HUES6 (cell line): ENCODE data around the gene MYOCOS.

Experiments
- H3K27ac ChIP-seq: 2 replicates; pipeline ENCODE4 v1.7.0; 2013; ENCODE audit warnings: low read depth, mild to moderate bottlenecking, low read length, inconsistent platforms
- H3K27me3 ChIP-seq: 2 replicates; pipeline ENCODE4 v1.6.1; 2013; ENCODE audit warnings: low read length; ENCODE audit not compliant: control insufficient read depth, insufficient read depth
- H3K36me3 ChIP-seq: 2 replicates; pipeline ENCODE4 v1.6.1; 2013; ENCODE audit warnings: low read length; ENCODE audit not compliant: control insufficient read depth, insufficient read depth
- H3K4me1 ChIP-seq: 2 replicates; pipeline ENCODE4 v1.6.1; 2013; ENCODE audit warnings: low read length; ENCODE audit not compliant: control insufficient read depth, insufficient read depth
- H3K4me3 ChIP-seq: 2 replicates; pipeline ENCODE4 v1.5.1; 2013; ENCODE audit warnings: low read depth, low read length
- H3K9ac ChIP-seq: one replicate; pipeline ENCODE4 v1.6.1; 2013; ENCODE audit warnings: mild to moderate bottlenecking, low read length
- H3K9me3 ChIP-seq: 2 replicates; pipeline ENCODE4 v1.6.1; 2013; ENCODE audit warnings: low read depth, low read length; ENCODE audit not compliant: control insufficient read depth, insufficient read depth

Gene MYOCOS, protein sequence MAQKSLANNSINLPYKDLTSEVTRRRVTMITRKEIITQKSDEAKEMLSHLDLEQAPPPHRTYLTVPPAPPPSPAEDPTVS

GRCh38 chr1:171622152-171622462, at the start of gene MYOCOS:
Gene MYOCOS (plus strand): TSS chr1:171622243. CDS start chr1:171623884, 1,641 bp downstream.
- Histone ChIP-seq H3K27me3 (no peaks in the 10 kb centered on the region), H3K27ac (no peak within 1 kb of the TSS), H3K9me3 (no peaks in the 10 kb centered on the region), H3K9ac (no peak within 1 kb of the TSS), H3K4me3 (no peak within 1 kb of the TSS), H3K36me3 (no peaks in the 10 kb centered on the region), H3K4me1 (peaks cover 8% of the 10 kb centered on the region)

DNA sequence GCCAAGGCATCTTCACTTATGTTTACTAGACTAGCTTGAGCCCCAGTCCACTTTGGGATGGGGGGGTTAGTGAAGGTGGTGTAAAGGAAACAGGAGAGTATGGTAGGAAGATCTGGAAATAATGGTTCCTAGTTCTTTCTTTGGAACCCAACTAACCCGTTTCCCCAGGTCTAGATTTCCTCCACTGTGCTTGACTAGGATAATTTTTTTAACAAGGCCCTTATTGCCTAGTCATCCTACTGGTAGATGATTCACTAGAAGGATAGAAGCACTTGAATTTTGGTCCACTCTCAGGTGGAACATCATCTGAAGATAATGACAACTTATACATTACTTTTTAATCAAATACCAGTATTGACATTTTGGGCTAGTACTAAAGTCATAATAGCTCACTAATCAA, 45.9 kb upstream of the MYOCOS start:
- Histone ChIP-seq H3K27ac (no peak overlapping the region), H3K9ac (no peak overlapping the region), H3K27me3 (no peaks in the 10 kb centered on the region), H3K9me3 (no peaks in the 10 kb centered on the region), H3K4me1 (no peaks in the 10 kb centered on the region), H3K4me3 (no peak overlapping the region), H3K36me3 (peaks cover 92% of the 10 kb centered on the region)

DNA sequence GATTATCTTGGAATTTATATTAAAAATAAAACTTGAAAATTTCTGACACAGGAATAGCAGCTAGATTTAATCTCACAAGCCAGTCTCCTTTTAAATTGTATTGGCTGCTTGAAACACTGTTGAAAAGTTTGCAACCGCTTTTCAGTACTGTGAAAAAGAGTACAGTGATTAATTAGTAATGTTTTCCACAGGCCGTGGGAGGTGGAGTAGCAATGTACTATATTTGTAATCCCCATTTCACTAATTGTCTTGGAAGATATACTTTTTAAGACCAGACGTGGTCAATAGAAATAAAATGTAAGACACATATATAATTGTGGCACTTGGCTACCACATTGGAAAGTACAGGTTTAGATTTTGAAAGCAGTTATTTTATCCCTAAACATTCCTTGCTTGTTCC, 40.8 kb upstream of the MYOCOS start:
- Histone ChIP-seq H3K9ac (no peak overlapping the region), H3K4me1 (no peaks in the 10 kb centered on the region), H3K36me3 (peaks cover 97% of the 10 kb centered on the region), H3K9me3 (no peaks in the 10 kb centered on the region), H3K27ac (no peak overlapping the region), H3K27me3 (no peaks in the 10 kb centered on the region), H3K4me3 (no peak overlapping the region)

GRCh38 chr1:171581766-171582165, 40.3 kb upstream of the MYOCOS start:
- Histone ChIP-seq H3K27me3 (no peaks in the 10 kb centered on the region), H3K4me1 (no peaks in the 10 kb centered on the region), H3K9ac (no peak overlapping the region), H3K36me3 (peaks cover 95% of the 10 kb centered on the region), H3K27ac (no peak overlapping the region), H3K4me3 (no peak overlapping the region), H3K9me3 (no peaks in the 10 kb centered on the region)

DNA sequence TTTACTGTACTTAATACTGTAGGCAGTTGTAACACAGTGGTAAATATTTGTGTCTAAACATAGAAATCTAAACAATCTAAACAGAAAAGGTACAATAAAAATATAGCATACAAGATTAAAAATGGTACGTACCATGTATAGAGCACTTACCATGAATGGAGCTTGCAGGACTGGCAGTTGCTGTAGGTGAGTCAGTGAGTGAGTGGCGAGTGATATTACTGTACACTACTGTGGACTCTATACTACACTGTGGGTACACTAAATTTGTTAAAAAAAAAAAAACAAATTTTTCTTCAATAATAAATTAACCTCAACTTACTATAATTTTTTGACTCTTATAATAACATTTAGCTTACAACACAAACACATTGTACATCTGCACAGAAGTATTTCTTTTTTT, 39.5 kb upstream of the MYOCOS start:
- Histone ChIP-seq H3K4me3 (no peak overlapping the region), H3K4me1 (no peaks in the 10 kb centered on the region), H3K9me3 (no peaks in the 10 kb centered on the region), H3K36me3 (peaks cover 95% of the 10 kb centered on the region), H3K27ac (no peak overlapping the region), H3K27me3 (no peaks in the 10 kb centered on the region), H3K9ac (no peak overlapping the region)

GRCh38 chr1:171583591-171584201, 38.3 kb upstream of the MYOCOS start:
- peaks cover 95% of the 10 kb centered on the region for H3K36me3 ChIP-seq
- H3K9ac ChIP-seq: no peak overlapping the region
- no peaks in the 10 kb centered on the region for H3K27me3 ChIP-seq
- H3K4me3 ChIP-seq: no peak overlapping the region
- H3K9me3 ChIP-seq: no peaks in the 10 kb centered on the region
- no peaks in the 10 kb centered on the region for H3K4me1 ChIP-seq
- H3K27ac ChIP-seq: no peak overlapping the region

DNA sequence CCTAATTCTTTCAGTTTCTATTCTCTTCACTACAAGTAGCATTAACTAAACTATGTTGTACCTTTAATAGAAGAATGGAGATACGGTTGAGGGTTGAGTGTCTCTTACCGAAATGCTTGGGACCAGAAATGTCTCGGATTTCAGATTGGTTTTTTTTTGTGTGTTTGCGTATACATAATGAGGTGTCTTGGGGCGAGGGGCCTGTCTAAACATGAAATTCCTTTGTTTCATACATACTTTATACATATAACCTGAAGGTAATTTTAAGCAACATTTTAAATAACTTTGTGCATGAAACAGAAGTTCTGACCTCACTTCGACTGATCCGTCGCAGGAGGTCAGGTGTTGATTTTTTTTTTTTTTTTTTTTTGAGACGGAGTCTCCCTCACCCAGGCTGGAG, 36.3 kb upstream of the MYOCOS start:
- no peaks in the 10 kb centered on the region for H3K4me1 ChIP-seq
- no peak overlapping the region for H3K4me3 ChIP-seq
- H3K27me3 ChIP-seq: no peaks in the 10 kb centered on the region
- peaks cover 95% of the 10 kb centered on the region for H3K36me3 ChIP-seq
- no peak overlapping the region for H3K9ac ChIP-seq
- no peak overlapping the region for H3K27ac ChIP-seq
- H3K9me3 ChIP-seq: no peaks in the 10 kb centered on the region

DNA sequence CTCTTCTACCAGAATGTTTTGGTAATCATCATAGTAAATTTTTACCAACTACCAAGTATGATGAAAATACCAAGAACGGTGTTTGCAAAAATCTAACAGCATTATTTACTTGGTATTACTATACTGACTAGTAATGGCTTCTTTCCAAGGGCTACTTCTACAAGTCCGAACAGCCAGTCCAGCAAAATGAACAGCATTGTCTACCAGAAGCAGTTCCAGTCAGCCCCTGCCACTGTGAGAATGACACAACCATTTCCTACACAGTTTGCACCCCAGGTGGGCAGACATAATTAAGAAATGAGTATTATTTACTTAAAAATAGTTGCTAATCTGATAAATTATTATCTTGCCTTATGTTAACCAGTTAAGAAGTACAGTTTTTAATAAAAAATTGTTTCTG, 33.8 kb upstream of the MYOCOS start:
- H3K27me3 ChIP-seq: no peaks in the 10 kb centered on the region
- no peak overlapping the region for H3K9ac ChIP-seq
- no peak overlapping the region for H3K4me3 ChIP-seq
- no peak overlapping the region for H3K27ac ChIP-seq
- no peaks in the 10 kb centered on the region for H3K9me3 ChIP-seq
- H3K4me1 ChIP-seq: no peaks in the 10 kb centered on the region
- H3K36me3 ChIP-seq: peaks cover 93% of the 10 kb centered on the region

- no peaks in the 10 kb centered on the region for H3K27me3 ChIP-seq
- H3K4me3 ChIP-seq: no peak overlapping the region
- H3K27ac ChIP-seq: no peak overlapping the region
- H3K9ac ChIP-seq: no peak overlapping the region
- peaks cover 83% of the 10 kb centered on the region for H3K36me3 ChIP-seq
- no peaks in the 10 kb centered on the region for H3K4me1 ChIP-seq
- no peaks in the 10 kb centered on the region for H3K9me3 ChIP-seq
These were observed 32.0 kb upstream of the MYOCOS start for GRCh38 chr1:171590022-171590421.

DNA sequence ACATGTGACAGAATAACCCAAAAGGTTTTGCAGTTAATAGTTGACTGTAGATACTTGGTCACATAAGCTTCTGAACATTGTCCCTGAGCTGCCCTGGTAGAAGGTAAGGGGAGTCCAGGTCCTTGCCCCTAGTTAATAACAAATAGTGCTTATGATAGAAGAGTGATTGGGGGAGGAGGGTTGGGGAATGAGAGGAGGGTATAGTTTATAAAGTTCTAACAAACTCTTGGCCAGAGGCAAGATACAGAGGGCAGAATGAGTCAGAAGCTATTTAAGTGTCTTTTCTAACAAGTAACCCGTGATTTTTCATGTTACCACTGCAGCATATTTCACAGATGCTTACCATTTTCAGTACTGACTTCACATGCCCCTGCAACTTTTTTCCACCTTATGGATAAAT, 26.7 kb upstream of the MYOCOS start:
- Histone ChIP-seq H3K36me3 (peaks cover 35% of the 10 kb centered on the region), H3K9ac (no peak overlapping the region), H3K4me1 (no peaks in the 10 kb centered on the region), H3K27me3 (no peaks in the 10 kb centered on the region), H3K27ac (no peak overlapping the region), H3K4me3 (no peak overlapping the region), H3K9me3 (no peaks in the 10 kb centered on the region)

DNA sequence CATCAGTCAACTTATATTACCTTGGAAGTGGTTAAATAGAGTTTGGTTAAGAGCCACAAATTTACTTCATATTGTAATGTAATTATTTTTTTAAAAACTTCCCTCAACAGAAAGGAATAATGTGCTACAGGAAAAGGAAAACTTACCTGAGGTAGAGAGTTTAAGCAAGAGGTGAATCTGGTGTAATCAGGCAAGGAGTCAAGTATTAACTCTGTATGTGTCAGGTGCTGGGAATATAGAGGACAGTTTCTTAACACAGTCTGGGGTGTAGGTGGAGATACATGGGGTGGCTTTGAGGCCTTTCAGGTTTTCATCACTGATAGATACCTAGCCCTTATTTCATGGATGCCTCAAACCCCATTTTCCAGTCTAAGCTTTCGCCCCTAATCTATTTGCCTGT, 25.9 kb upstream of the MYOCOS start:
- Histone ChIP-seq H3K9ac (no peak overlapping the region), H3K4me1 (no peaks in the 10 kb centered on the region), H3K9me3 (no peaks in the 10 kb centered on the region), H3K4me3 (no peak overlapping the region), H3K27ac (no peak overlapping the region), H3K27me3 (no peaks in the 10 kb centered on the region), H3K36me3 (peaks cover 27% of the 10 kb centered on the region)

GRCh38 chr1:171596705-171597104, 25.3 kb upstream of the MYOCOS start:
- Histone ChIP-seq H3K27ac (no peak overlapping the region), H3K4me1 (no peaks in the 10 kb centered on the region), H3K27me3 (no peaks in the 10 kb centered on the region), H3K4me3 (no peak overlapping the region), H3K9ac (no peak overlapping the region), H3K36me3 (peaks cover 21% of the 10 kb centered on the region), H3K9me3 (no peaks in the 10 kb centered on the region)
